HepG2 (cell line): ENCODE measurements around the gene ZNF483. TPM values are rescaled to one million over a fixed set of nuclear protein-coding genes. Genes with fewer than 3 reads are reported as not detected.
A peak's percentile ranks its signal among the peaks of the same experiment; 100 is the strongest.

Source experiments
- AKAP8 ChIP-seq: sonication (generic); formaldehyde crosslinking; IDR thresholded peaks from 2 replicates; pipeline ENCODE4 v1.5.1; 2020; ENCODE audit warnings: mild to moderate bottlenecking, missing genetic modification reagents
- CHCHD3 ChIP-seq: sonication (generic); formaldehyde crosslinking; IDR thresholded peaks from 2 replicates; pipeline ENCODE4 v1.8.0; 2022; ENCODE audit warnings: mild to moderate bottlenecking, missing genetic modification reagents, moderate library complexity
- GPBP1L1 ChIP-seq: sonication (generic); formaldehyde crosslinking; IDR thresholded peaks from 2 replicates; pipeline ENCODE4 v1.5.0; 2020; ENCODE audit warnings: mild to moderate bottlenecking, missing genetic modification reagents
- KLF12 ChIP-seq: sonication (generic); formaldehyde crosslinking; IDR thresholded peaks from 2 replicates; pipeline ENCODE4 v1.4.0; 2020; ENCODE audit warnings: missing genetic modification reagents, borderline replicate concordance
- MTF1 ChIP-seq: sonication (generic); formaldehyde crosslinking; IDR thresholded peaks from 2 replicates; pipeline ENCODE4 v1.5.0; 2020; ENCODE audit warnings: missing genetic modification reagents
- SNAPC2 ChIP-seq: sonication (generic); formaldehyde crosslinking; IDR thresholded peaks from 2 replicates; pipeline ENCODE4 v1.8.1; 2022; ENCODE audit warnings: mild to moderate bottlenecking, missing genetic modification reagents
- ZFP37 ChIP-seq: sonication (generic); formaldehyde crosslinking; IDR thresholded peaks from 2 replicates; pipeline ENCODE4 v1.4.0; 2020; ENCODE audit warnings: missing genetic modification reagents, borderline replicate concordance
- ZNF230 ChIP-seq: sonication (generic); formaldehyde crosslinking; IDR thresholded peaks from 2 replicates; pipeline ENCODE4 v1.4.0; 2020; ENCODE audit warnings: mild to moderate bottlenecking, missing genetic modification reagents
- ZNF552 ChIP-seq: sonication (generic); formaldehyde crosslinking; IDR thresholded peaks from 2 replicates; pipeline ENCODE4 v1.9.0; 2022; ENCODE audit warnings: missing genetic modification reagents, mild to moderate bottlenecking, borderline replicate concordance
- ZNF703 ChIP-seq: sonication (generic); formaldehyde crosslinking; IDR thresholded peaks from 2 replicates; pipeline ENCODE4 v1.5.1; 2020; ENCODE audit warnings: missing genetic modification reagents, mild to moderate bottlenecking, moderate library complexity, borderline replicate concordance
- ZSCAN30 ChIP-seq: sonication (generic); formaldehyde crosslinking; IDR thresholded peaks from 2 replicates; pipeline ENCODE4 v1.5.0; 2020; ENCODE audit warnings: mild to moderate bottlenecking, missing genetic modification reagents
- polyA plus RNA-seq, 8 experiments: library from polyadenylated mRNA; depleted of rRNA in 3 of 8; stranded (reverse) in 7 of 8; unstranded in 1 of 8; fragments of >200 nt; fragmentation: Illumina TruSeq in 4 of 8; extraction: Trizol in 4 of 8; gene quantifications; 2 replicates each; pipeline versions ENCODE4 v1.2.1 to v1.2.3, GENCODE V29; 2011 to 2016; ENCODE audit warnings: low read depth in 4 of 8, missing spikeins in 1 of 8, mixed read lengths in 1 of 8; ENCODE audit not compliant: insufficient read depth in 1 of 8
- total RNA-seq, 5 experiments: library from RNA; depleted of rRNA; stranded (reverse); fragments of >200 nt; fragmentation: Illumina TruSeq; extraction: Trizol; gene quantifications; 2 replicates each; pipeline ENCODE4 v1.2.3, GENCODE V29; 2016; ENCODE audit warnings: low read depth in 1 of 5
- TF ChIP-seq, protein P1 (sequence below): sonication (generic); formaldehyde crosslinking; IDR thresholded peaks from 2 replicates; pipeline ENCODE4 v1.5.0; 2020; ENCODE audit warnings: mild to moderate bottlenecking, missing genetic modification reagents, moderate library complexity

ZNF483 gene
- total and polyA plus RNA-seq, 2 of the 13 experiments (the other 11 are each of a cell fraction or from before 2014, with no cell fraction given): 2.0 to 9.5 TPM

- TF ChIP-seq MTF1 (CRISPR knock-in tag) (no peak), ZFP37 (CRISPR knock-in tag) (no peak), ZNF230 (no peak), ZNF703 (no peak), ZNF552 (CRISPR knock-in tag) (no peak), GPBP1L1 (CRISPR knock-in tag) (no peak), AKAP8 (CRISPR knock-in tag) (no peak), CHCHD3 (CRISPR knock-in tag) (no peak), ZSCAN30 (CRISPR knock-in tag) (no peak), KLF12 (CRISPR knock-in tag) (no peak), SNAPC2 (CRISPR knock-in tag) (no peak)
- TF ChIP-seq, protein P1, sequence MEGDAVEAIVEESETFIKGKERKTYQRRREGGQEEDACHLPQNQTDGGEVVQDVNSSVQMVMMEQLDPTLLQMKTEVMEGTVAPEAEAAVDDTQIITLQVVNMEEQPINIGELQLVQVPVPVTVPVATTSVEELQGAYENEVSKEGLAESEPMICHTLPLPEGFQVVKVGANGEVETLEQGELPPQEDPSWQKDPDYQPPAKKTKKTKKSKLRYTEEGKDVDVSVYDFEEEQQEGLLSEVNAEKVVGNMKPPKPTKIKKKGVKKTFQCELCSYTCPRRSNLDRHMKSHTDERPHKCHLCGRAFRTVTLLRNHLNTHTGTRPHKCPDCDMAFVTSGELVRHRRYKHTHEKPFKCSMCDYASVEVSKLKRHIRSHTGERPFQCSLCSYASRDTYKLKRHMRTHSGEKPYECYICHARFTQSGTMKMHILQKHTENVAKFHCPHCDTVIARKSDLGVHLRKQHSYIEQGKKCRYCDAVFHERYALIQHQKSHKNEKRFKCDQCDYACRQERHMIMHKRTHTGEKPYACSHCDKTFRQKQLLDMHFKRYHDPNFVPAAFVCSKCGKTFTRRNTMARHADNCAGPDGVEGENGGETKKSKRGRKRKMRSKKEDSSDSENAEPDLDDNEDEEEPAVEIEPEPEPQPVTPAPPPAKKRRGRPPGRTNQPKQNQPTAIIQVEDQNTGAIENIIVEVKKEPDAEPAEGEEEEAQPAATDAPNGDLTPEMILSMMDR (CRISPR knock-in tag): peak; percentile 69
Measured at GRCh38 chr9:111621895-111622480, 97.0 kb downstream of the ZNF483 start (continued).
